HG03439 (cell line): ENCODE results near the gene C19orf85.

Experiments
- ATAC-seq: cut with Tn5 transposase; IDR thresholded peaks from one replicate; pipeline ENCODE4 v1.9.1; 2021; ENCODE audit warnings: mild to moderate bottlenecking, moderate library complexity; ENCODE audit not compliant: unreplicated experiment

Gene C19orf85

DNA sequence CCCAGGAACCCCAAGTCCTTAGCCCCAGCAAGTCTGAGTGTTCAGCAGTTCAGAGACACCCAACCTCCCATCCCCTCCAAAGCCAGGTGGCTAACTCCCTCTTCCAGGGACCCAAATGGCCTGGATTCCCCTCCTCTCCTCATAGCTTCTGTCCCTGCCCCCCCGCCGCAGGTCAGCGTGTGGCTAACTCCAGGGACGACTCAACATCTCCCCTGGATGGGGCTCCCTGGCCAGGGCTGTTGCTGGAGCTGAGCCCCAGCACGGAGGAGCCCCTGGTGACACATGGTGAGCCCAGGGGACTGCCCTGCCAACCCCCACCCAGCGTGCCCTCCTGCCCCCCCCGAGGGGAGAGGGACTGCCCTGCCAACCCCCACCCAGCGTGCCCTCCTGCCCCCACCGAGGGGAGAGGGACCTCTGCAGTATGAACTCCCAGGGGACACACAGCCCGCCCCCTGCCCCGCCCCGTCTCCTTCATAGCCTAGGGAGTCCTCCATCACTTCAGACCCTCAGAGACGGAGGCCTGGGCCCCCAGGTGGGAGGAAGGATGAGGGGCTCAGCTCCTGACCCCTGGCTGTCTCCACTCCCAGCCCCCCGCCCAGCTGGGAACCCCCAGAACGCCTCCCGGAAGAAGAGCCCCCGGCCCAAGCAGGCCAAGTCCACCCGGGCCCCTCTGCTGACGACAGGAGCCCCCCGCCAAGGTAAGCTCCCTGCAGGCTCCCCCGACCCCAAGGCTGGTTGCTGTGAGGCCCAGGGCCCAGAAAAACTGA lies 25.3 kb upstream of the C19orf85 start:
- no peak for ATAC-seq

DNA sequence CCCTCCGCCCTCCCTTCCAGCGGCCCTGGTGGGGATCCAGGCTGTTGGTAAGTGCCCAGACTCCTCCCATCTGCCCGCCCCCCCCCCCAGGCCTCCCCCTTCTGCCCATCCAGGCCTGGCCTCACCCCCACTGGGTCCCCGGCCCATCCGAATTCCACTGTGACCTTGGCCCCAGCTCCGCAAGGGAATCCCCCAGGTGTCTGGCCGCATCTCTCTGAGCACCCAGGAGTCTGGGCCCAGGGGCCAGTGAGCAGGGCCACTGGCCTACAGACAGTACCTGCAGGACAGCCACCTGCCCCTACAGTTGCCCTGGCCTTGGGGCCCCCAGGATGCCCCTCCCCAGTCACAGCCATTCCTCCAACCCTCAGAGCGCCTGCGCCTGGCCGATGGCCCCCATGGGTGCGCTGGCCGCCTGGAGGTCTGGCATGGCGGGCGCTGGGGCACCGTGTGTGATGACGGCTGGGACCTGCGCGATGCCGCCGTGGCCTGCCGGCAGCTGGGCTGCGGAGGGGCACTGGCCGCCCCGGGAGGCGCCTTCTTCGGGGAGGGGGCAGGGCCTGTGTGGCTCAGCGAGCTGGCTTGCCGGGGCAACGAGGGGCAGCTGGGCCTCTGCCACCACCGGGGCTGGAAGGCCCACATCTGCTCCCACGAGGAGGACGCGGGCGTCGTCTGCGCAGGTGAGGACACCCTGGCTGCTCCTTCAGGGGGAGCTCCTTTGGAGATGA lies 24.6 kb upstream of the C19orf85 start:
- ATAC-seq: no peak

DNA sequence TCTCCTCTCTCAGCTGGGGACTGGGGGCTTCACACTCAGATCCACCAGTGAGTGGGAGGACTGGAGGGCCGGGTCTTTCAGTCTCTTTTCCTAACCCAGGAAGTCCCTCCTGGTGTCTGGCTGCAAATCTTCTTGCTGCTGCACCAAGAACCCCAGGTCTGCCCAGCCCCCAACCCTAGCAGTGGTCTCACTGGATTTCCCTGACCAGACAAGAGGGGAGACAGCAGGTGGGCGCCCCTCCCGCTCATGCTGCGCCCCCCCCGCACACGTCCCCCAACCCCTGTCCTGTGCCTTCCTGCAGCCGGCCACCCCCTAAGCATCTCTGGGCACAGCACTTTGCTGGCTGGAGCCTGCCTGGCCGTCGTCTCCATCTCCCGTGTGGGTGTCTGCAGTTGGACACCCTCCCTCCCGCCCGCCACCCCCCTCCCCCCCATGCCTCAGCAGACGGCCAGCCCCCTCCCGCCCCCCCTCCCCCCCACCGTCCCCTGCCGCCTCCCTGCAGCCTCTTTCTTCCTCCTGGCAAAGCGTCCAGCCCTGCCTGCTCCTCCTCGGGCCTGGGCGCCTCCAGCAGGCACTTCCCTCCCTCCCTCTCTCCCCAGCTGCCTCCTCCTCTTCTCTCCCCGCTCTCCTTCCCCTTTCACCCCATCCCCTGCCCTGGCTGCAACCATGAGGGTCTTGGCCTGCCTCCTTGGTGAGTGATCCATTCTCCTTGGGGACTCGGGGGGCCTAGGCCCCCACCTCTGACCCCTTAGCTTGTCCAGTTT lies 23.6 kb upstream of the C19orf85 start, which contains the start of gene SSC5D:
SSC5D (plus strand) TSS at position 513 of the 764 bp plus-strand sequence; CDS start at position 667, 154 bp downstream.
- no peak for ATAC-seq

DNA sequence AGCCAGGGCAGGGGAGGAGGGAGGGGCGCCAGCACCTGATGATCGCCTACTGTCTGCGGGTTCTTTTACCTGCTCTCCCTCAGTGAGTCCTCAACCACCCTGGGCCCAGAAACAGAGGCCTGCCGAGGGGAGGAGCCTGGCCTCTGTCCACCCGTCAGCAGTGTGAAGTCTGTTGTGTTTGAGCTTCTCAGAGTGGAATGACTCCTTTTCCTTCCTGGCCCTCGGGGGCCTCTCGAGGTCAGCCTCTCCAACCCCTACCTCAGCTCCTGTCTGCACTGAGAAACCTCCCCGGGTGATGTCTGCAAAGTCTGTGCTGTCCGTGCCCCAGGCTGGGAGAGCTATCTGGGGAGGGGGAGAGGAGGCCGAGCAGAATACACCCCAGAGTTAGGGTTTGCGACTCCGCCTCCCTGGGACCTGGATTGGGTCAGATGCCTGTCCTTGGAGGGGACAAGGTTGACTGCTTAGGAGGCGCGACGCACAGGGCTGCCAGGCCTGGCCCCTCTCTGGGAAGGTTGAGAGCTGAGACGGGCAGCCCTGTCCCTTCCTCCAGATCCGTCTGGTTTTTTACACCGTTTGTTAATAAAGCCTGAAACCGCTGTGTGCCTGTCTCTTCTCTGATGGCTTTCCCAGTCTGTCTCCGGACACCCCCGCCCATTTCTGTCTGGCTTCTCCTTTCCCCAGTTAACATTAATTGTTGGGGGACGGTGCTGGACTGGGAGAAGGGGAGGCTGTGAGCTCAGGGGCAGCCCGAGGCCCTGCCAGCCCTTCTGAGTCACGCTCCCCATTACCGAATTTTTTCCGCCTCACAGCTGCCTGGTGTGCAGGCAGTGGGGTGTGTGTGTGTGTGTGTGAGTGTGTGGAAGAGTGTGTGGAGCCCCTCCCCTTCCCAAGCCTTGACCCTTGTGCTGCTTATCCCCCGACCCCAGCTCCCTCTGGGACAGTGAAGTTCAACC lies 22.7 kb upstream of the C19orf85 start:
- ATAC-seq: no peak

- ATAC-seq: no peak
Measured at GRCh38 chr19:55486043-55486970, 21.8 kb upstream of the C19orf85 start.

DNA sequence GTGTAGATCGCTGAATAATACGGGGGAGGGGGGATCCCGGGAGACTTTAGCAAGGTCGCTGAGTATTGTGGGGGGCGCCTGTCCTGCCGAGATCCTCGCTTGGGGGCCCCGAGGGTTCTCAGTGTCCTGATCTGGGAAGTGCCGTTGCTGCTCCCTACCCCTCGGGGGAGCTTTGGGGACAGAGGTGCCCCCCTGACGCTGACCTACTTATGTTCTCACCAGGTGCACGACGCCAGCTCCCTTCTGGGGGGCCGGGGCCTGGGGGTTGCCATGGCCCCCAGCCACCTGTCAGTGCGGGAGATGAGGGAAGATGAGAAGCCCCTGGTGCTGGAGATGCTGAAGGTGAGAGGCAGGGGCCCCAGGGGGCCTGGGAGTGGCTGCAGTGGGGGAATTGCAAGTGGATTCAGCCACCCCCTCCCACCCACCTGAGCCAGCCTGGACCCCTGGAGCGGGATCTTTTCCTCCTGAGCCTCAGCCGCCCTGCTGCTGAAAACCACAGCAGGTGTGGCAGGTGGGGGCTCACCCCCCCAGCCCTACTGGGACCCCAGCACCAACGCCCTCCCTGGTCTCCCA lies 21.0 kb upstream of the C19orf85 start:
- no peak for ATAC-seq

DNA sequence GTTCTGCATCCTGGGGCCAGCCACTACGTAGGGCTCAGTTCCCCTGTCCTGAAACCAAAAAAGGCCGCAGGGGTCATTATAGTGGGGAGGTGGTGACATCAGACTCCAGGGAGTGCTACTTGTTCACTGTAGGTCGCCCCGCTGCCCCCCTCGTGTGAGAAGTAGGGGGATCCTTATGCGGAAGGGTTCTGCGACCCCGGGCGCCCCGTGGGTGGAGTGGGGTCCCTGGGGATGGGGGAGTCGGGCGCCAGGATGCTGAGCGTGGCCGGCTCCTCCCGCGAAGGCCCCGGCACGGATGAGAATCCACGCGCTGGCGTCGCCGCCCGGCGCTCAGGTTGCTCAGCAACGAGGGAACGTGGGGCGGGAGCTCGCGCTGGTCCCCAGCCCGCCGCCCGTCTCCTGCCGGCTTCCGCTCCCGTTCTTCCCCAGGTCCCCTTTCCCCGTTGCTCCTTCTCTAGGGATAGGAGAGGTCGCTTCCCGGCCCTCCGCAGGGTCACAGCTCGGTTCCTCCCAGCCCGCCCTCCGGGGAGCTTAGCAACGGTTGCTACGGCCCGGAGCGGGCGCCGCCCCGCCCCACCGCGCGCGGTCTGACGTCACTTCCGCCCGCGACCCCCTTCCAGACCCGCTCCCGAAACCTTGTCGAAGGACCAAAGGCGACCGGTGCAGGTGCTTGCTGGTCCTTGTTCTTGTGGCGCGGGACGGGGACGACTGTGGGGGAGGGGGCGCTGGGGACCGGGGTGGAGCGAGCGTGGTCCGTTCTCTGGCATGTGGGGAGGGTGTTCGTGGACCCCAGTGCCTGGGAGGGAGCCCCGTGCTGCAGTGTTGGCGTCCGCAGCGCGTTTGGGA lies 20.3 kb upstream of the C19orf85 start, which contains the start of gene NAT14:
NAT14 (plus strand) TSS at position 596 of the 846 bp plus-strand sequence. CDS start 521 bp downstream, outside the sequence.
- ATAC-seq: no peak

DNA sequence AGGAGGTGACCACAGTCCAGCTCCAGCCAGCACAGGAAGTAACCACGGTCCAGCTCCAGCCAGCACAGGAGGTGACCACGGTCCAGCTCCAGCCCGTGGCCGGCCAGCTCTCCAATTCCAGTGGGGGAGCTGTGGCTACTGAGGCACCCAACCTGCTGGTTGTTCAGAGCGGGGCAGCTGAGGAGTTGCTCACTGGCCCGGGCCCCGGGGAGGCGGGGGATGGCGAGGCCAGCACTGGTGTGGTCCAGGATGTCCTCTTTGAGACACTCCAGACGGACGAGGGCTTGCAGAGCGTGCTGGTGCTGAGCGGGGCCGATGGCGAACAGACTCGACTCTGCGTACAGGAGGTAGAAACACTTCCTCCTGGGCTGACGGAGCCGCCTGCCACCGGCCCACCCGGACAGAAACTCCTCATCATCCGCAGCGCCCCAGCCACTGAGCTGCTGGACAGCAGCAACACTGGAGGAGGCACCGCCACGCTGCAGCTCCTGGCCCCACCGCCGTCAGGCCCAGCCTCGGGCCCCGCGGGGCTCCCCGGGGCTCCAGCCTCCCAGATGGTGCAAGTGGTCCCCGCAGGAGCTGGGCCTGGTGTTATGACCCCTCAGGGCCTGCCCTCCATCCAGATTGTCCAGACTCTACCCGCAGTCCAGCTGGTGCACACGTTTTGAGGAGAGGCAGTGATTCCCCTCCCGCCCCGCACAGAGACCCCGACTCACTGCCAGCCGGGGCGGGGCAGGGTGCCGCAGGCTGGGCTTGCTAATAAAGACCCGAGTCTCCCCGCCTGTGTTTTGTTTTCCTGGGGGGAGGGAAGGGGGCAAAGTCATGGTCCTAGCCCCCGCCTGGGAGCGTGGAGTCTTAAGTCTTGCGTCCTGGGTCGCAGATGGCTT lies 19.4 kb upstream of the C19orf85 start:
- ATAC-seq: no peak

GRCh38 chr19:55482967-55483705 lies 18.6 kb upstream of the C19orf85 start:
- ATAC-seq: no peak

GRCh38 chr19:55482156-55482961 lies 17.8 kb upstream of the C19orf85 start:
- no peak for ATAC-seq

GRCh38 chr19:55481794-55482155 lies 17.2 kb upstream of the C19orf85 start:
- no peak for ATAC-seq

DNA sequence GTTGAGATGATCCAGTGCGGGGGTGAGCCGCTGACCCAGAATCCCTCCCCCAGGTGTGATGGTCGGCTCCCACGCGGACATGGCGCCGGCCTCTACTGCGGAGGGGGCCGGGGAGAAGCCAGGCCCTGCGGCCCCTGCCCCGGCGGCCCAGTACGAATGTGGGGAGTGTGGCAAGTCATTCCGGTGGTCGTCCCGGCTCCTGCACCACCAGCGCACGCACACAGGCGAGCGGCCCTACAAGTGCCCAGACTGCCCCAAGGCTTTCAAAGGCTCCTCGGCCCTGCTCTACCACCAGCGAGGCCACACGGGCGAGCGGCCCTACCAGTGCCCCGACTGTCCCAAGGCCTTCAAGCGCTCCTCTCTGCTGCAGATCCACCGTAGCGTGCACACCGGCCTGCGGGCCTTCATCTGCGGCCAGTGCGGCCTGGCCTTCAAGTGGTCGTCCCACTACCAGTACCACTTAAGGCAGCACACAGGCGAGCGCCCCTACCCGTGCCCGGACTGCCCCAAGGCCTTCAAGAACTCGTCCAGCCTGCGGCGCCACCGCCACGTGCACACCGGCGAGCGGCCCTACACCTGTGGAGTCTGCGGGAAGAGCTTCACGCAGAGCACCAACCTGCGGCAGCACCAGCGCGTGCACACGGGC lies 16.7 kb upstream of the C19orf85 start:
- no peak for ATAC-seq

GRCh38 chr19:55479451-55480230 lies 15.1 kb upstream of the C19orf85 start:
- ATAC-seq: no peak

GRCh38 chr19:55479045-55479444 lies 14.5 kb upstream of the C19orf85 start:
- no peak for ATAC-seq
